Renal cortex interstitium (tissue), 11 donors: ENCODE measurements around the gene IL11. TPM values are rescaled to one million over a fixed set of nuclear protein-coding genes. Genes with fewer than 3 reads are reported as not detected.

Experiments used
- DNase-seq, 11 donors: peaks; one replicate each; pipeline ENCODE4 v3.0.0-alpha.2; 2013; ENCODE audit warnings: low read depth in 9 of 11, low spot score in 4 of 11; ENCODE audit errors: extremely low read depth in 1 of 11
- polyA plus RNA-seq, 3 donors: library from polyadenylated mRNA; unstranded; fragments of 120-200 nt; gene quantifications; one replicate each; pipeline ENCODE4 v1.2.1, GENCODE V29; 2013; ENCODE audit not compliant: insufficient read length in 3 of 3

IL11 gene
- polyA plus RNA-seq, 3 donors = 0.84 to 2.8 (median 1.5) TPM

- DNase-seq = no peak
Measured at GRCh38 chr19:55358493-55358892, 11.8 kb downstream of the IL11 start.

- DNase-seq = no peak
Measured at GRCh38 chr19:55355213-55355821, 14.9 kb downstream of the IL11 start.

GRCh38 chr19:55354698-55355212 is 15.5 kb downstream of the IL11 start, which contains the start of gene COX6B2:
TSS of gene COX6B2 (minus strand) at chr19:55354719. CDS start at chr19:55354521, 198 bp downstream.
- no peak for DNase-seq

- no peak for DNase-seq
Measured at GRCh38 chr19:55353803-55354697, 16.2 kb downstream of the IL11 start.

- DNase-seq = no peak
Measured at GRCh38 chr19:55353356-55353802, 16.9 kb downstream of the IL11 start.

GRCh38 chr19:55352549-55353145 is 17.6 kb downstream of the IL11 start:
- no peak for DNase-seq

GRCh38 chr19:55352040-55352439 is 18.2 kb downstream of the IL11 start:
- DNase-seq = no peak

GRCh38 chr19:55350620-55351315 is 19.5 kb downstream of the IL11 start:
- no peak for DNase-seq

GRCh38 chr19:55348317-55349034 is 21.8 kb downstream of the IL11 start:
- DNase-seq = no peak

- DNase-seq = no peak
Measured at GRCh38 chr19:55347442-55348009, 22.7 kb downstream of the IL11 start.

GRCh38 chr19:55346725-55347441 is 23.4 kb downstream of the IL11 start:
- no peak for DNase-seq

GRCh38 chr19:55345818-55346724 is 24.2 kb downstream of the IL11 start:
- DNase-seq = no peak

- DNase-seq = no peak
Measured at GRCh38 chr19:55345101-55345817, 25.0 kb downstream of the IL11 start.

- no peak for DNase-seq
Measured at GRCh38 chr19:55344444-55344843, 25.8 kb downstream of the IL11 start.

- no peak for DNase-seq
Measured at GRCh38 chr19:55341595-55342531, 28.4 kb downstream of the IL11 start.
